ENCODE data around the gene RNF115. TPM values are rescaled to one million over a fixed set of nuclear protein-coding genes. Genes with fewer than 3 reads are reported as not detected.
"Not testable (repeated sequence)": the region's sequence is repeated elsewhere in the genome, so short reads cannot be mapped to it uniquely, and the experiment has no call there.

Gene RNF115
- total RNA-seq, 1 experiment from 2014 or later, result 11.0 TPM

DNA sequence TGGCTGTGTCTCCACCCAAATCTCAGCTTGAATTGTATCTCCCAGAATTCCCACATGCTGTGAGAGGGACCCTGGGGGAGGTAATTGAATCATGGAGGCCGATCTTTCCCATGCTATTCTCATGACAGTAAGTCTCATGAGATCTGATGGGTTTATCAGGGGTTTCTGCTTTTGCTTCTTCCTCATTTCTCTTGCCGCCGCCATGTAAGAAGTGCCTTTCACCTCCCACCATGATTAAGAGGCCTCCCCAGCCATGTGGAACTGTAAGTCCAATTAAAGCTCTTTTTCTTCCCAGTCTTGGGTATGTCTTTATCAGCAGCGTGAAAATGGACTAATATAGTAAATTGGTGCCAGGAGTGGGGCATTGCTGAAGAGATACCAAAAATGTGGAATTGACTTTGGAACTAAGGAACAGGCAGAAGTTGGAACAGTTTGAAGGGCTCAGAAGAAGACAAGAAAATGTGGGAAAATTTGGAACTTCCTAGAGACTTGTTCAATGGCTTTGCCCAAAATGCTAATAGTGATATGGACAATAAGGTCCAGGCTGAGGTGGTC is 63.4 kb downstream of the RNF115 start:
- Mint-ChIP-seq H3K36me3 (ENCODE audit: insufficient read depth in 1 of 3, low read depth in 3 of 3) (peaks cover 37 to 54% (median 43%) of the 10 kb centered on the region in 3 experiments), H3K9me3 (peaks cover 24 to 27% of the 10 kb centered on the region in 2 experiments)
- not testable (repeated sequence) for H2BK5ac ChIP-seq (ENCODE audit: insufficient read length, low read length); H3K27me3 ChIP-seq (ENCODE audit: insufficient read depth, low read length); H3K27ac ChIP-seq (ENCODE audit: insufficient read length, low read depth, low read length); H3K14ac ChIP-seq (ENCODE audit: insufficient read depth, low read length); H3K18ac ChIP-seq (ENCODE audit: insufficient read length, low read depth, low read length); H3K9me3 ChIP-seq (ENCODE audit: control insufficient read depth, low read depth, low read length); H3K9ac ChIP-seq (ENCODE audit: extremely low read depth, insufficient read length, low read length); DNase-seq; H2BK20ac ChIP-seq (ENCODE audit: low read depth, low read length, poor library complexity, severe bottlenecking); H4K20me1 ChIP-seq (ENCODE audit: control insufficient read depth, insufficient read depth, insufficient read length); H3K79me2 ChIP-seq (ENCODE audit: insufficient read depth, low read length); H2AK5ac ChIP-seq (ENCODE audit: insufficient read length, low read length); H3K23ac ChIP-seq (ENCODE audit: insufficient read length, low read depth, low read length); H3K4me3 Mint-ChIP-seq; H3K4me1 ChIP-seq (ENCODE audit: insufficient read depth, low read length); H3K23me2 ChIP-seq (ENCODE audit: insufficient read length, low read depth, low read length, poor library complexity, severe bottlenecking); H3K4me1 Mint-ChIP-seq; H2AFZ ChIP-seq (ENCODE audit: low read length); H3T11ph ChIP-seq (ENCODE audit: low read length); H4K8ac ChIP-seq (replicated peaks; ENCODE audit: insufficient read length, low read depth, low read length); H4K5ac ChIP-seq (ENCODE audit: insufficient read length, low read depth, low read length); H2BK15ac ChIP-seq (ENCODE audit: low read depth, low read length); H3K4me2 ChIP-seq (ENCODE audit: insufficient read depth, insufficient read length, low read length); H3K4ac ChIP-seq (ENCODE audit: low read depth, low read length); H2BK120ac ChIP-seq (ENCODE audit: low read depth, low read length, poor library complexity, severe bottlenecking); H4K91ac ChIP-seq (ENCODE audit: insufficient read length, low read depth, low read length); H3K79me1 ChIP-seq (ENCODE audit: insufficient read depth, low read depth, low read length, poor library complexity, severe bottlenecking); H3K27me3 Mint-ChIP-seq (ENCODE audit: low read depth); H3K56ac ChIP-seq (ENCODE audit: insufficient read length, low read depth, low read length); H2BK12ac ChIP-seq (ENCODE audit: insufficient read length, low read depth, low read length); H3K27ac Mint-ChIP-seq
- no CpG with 5 or more reads among the region's 4 CpGs for WGBS (ENCODE audit: extremely low coverage, insufficient read length, low lambda C conversion rate)
